A549 (cell line): ENCODE measurements around the gene PCDHGA10.

ENCODE experiments used
- MYC ChIP-seq: IDR thresholded peaks from 2 replicates; pipeline ENCODE4 v1.6.1; 2012; ENCODE audit warnings: mild to moderate bottlenecking, inconsistent platforms, low read length, improper control_type of control experiment, borderline replicate concordance
- POLR2A ChIP-seq: IDR thresholded peaks from 2 replicates; pipeline ENCODE4 v1.6.1; 2012; ENCODE audit warnings: mild to moderate bottlenecking, low read length
- RCOR1 ChIP-seq: fragments of 150-350 bp; IDR thresholded peaks from 2 replicates; pipeline ENCODE4 v1.6.1; 2014; ENCODE audit warnings: antibody characterized with exemption, low read length, low read depth
- RFX5 ChIP-seq: fragments of 450-650 bp; IDR thresholded peaks from 2 replicates; pipeline ENCODE4 v1.7.1; 2014; ENCODE audit warnings: antibody characterized with exemption, mild to moderate bottlenecking, moderate library complexity
- SMC3 ChIP-seq: fragments of >200 bp; sonication (Bioruptor Twin); formaldehyde crosslinking; IDR thresholded peaks from 3 replicates; pipeline ENCODE4 v1.6.1; 2018; ENCODE audit warnings: inconsistent platforms
- TF ChIP-seq, protein P1 (sequence below): fragments of >200 bp; sonication (Bioruptor Twin); formaldehyde crosslinking; IDR thresholded peaks from 3 replicates; pipeline ENCODE4 v1.5.1; 2016
- TF ChIP-seq, protein P2 (sequence below): fragments of 250-450 bp; sonication (Bioruptor Pico); IDR thresholded peaks from 2 replicates; pipeline ENCODE4 v1.5.0; 2020; ENCODE audit warnings: low read depth, mild to moderate bottlenecking, moderate library complexity
- TF ChIP-seq, protein P3 (sequence below): fragments of 200-600 bp; sonication (generic); IDR thresholded peaks from 2 replicates; pipeline ENCODE4 v1.6.1; 2016; ENCODE audit warnings: antibody characterized with exemption, mild to moderate bottlenecking, moderate library complexity
- TF ChIP-seq, protein P4 (sequence below): IDR thresholded peaks from 2 replicates; pipeline ENCODE4 v1.6.1; 2012

DNA sequence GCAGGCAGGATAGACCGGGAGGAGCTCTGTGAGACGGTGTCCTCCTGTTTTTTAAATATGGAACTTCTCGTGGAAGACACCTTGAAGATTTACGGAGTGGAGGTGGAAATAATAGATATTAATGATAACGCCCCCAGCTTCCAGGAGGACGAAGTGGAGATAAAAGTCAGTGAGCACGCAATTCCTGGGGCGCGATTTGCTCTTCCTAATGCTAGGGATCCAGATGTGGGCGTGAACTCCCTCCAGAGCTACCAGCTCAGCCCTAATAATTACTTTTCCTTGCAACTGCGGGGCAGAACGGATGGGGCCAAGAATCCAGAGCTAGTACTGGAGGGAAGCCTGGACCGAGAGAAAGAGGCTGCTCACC is 8.7 kb downstream of the PCDHGA10 start:
- TF ChIP-seq SMC3 = no peak
- no peak for TF ChIP-seq RCOR1
- TF ChIP-seq, protein P1, sequence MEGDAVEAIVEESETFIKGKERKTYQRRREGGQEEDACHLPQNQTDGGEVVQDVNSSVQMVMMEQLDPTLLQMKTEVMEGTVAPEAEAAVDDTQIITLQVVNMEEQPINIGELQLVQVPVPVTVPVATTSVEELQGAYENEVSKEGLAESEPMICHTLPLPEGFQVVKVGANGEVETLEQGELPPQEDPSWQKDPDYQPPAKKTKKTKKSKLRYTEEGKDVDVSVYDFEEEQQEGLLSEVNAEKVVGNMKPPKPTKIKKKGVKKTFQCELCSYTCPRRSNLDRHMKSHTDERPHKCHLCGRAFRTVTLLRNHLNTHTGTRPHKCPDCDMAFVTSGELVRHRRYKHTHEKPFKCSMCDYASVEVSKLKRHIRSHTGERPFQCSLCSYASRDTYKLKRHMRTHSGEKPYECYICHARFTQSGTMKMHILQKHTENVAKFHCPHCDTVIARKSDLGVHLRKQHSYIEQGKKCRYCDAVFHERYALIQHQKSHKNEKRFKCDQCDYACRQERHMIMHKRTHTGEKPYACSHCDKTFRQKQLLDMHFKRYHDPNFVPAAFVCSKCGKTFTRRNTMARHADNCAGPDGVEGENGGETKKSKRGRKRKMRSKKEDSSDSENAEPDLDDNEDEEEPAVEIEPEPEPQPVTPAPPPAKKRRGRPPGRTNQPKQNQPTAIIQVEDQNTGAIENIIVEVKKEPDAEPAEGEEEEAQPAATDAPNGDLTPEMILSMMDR = no peak
- no peak for TF ChIP-seq POLR2A
- TF ChIP-seq MYC = no peak
- TF ChIP-seq RFX5 = no peak
- TF ChIP-seq, protein P2, sequence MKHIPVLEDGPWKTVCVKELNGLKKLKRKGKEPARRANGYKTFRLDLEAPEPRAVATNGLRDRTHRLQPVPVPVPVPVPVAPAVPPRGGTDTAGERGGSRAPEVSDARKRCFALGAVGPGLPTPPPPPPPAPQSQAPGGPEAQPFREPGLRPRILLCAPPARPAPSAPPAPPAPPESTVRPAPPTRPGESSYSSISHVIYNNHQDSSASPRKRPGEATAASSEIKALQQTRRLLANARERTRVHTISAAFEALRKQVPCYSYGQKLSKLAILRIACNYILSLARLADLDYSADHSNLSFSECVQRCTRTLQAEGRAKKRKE (CRISPR knock-in tag) = no peak
- TF ChIP-seq, protein P3, sequence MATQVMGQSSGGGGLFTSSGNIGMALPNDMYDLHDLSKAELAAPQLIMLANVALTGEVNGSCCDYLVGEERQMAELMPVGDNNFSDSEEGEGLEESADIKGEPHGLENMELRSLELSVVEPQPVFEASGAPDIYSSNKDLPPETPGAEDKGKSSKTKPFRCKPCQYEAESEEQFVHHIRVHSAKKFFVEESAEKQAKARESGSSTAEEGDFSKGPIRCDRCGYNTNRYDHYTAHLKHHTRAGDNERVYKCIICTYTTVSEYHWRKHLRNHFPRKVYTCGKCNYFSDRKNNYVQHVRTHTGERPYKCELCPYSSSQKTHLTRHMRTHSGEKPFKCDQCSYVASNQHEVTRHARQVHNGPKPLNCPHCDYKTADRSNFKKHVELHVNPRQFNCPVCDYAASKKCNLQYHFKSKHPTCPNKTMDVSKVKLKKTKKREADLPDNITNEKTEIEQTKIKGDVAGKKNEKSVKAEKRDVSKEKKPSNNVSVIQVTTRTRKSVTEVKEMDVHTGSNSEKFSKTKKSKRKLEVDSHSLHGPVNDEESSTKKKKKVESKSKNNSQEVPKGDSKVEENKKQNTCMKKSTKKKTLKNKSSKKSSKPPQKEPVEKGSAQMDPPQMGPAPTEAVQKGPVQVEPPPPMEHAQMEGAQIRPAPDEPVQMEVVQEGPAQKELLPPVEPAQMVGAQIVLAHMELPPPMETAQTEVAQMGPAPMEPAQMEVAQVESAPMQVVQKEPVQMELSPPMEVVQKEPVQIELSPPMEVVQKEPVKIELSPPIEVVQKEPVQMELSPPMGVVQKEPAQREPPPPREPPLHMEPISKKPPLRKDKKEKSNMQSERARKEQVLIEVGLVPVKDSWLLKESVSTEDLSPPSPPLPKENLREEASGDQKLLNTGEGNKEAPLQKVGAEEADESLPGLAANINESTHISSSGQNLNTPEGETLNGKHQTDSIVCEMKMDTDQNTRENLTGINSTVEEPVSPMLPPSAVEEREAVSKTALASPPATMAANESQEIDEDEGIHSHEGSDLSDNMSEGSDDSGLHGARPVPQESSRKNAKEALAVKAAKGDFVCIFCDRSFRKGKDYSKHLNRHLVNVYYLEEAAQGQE = no peak
- TF ChIP-seq, protein P4, sequence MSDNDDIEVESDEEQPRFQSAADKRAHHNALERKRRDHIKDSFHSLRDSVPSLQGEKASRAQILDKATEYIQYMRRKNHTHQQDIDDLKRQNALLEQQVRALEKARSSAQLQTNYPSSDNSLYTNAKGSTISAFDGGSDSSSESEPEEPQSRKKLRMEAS = no peak
